SK-N-SH treated with all-trans-retinoic acid at 6 μM for 48 hours (cell line): ENCODE results near the gene NRXN2.

Source experiments
- ATAC-seq: fragments of 200-7000 bp; cut with Tn5 transposase; 3 replicates; pipeline ENCODE4 v1.9.1; 2020; ENCODE audit warnings: mild to moderate bottlenecking, moderate library complexity
- BACH2 ChIP-seq: fragments of 250-450 bp; sonication (Bioruptor Pico); IDR thresholded peaks from 2 replicates; pipeline ENCODE4 v1.9.0; 2021; ENCODE audit warnings: mild to moderate bottlenecking, borderline replicate concordance
- CSDC2 ChIP-seq: fragments of 250-450 bp; sonication (Bioruptor Pico); IDR thresholded peaks from 2 replicates; pipeline ENCODE4 v1.5.0; 2020; ENCODE audit warnings: mild to moderate bottlenecking, moderate library complexity
- GLIS3 ChIP-seq: fragments of 250-450 bp; sonication (Bioruptor Pico); IDR thresholded peaks from 2 replicates; pipeline ENCODE4 v1.5.0; 2020; ENCODE audit warnings: mild to moderate bottlenecking, moderate library complexity
- ISL1 ChIP-seq: fragments of 250-450 bp; sonication (Bioruptor Pico); IDR thresholded peaks from 2 replicates; pipeline ENCODE4 v2.1.2; 2022; ENCODE audit warnings: mild to moderate bottlenecking, moderate library complexity
- OSR1 ChIP-seq: fragments of 250-450 bp; sonication (Bioruptor Pico); IDR thresholded peaks from 2 replicates; pipeline ENCODE4 v1.8.0; 2022; ENCODE audit warnings: moderate library complexity, mild to moderate bottlenecking, inconsistent platforms
- PATZ1 ChIP-seq: fragments of 250-450 bp; sonication (Bioruptor Pico); IDR thresholded peaks from 2 replicates; pipeline ENCODE4 v1.8.0; 2020; ENCODE audit warnings: mild to moderate bottlenecking, moderate library complexity, borderline replicate concordance
- POU6F1 ChIP-seq: fragments of 250-450 bp; sonication (Bioruptor Pico); IDR thresholded peaks from 2 replicates; pipeline ENCODE4 v1.8.0; 2021; ENCODE audit warnings: low read depth, mild to moderate bottlenecking, moderate library complexity, borderline replicate concordance
- PPARA ChIP-seq: fragments of 250-450 bp; sonication (Bioruptor Pico); IDR thresholded peaks from 2 replicates; pipeline ENCODE4 v1.5.0; 2020; ENCODE audit warnings: mild to moderate bottlenecking, borderline replicate concordance
- RARB ChIP-seq: fragments of 250-450 bp; sonication (Bioruptor Pico); IDR thresholded peaks from 2 replicates; pipeline ENCODE4 v1.8.0; 2021; ENCODE audit warnings: mild to moderate bottlenecking, moderate library complexity
- SNAI2 ChIP-seq: fragments of 250-450 bp; sonication (Bioruptor Pico); IDR thresholded peaks from 2 replicates; pipeline ENCODE4 v1.5.0; 2020; ENCODE audit warnings: mild to moderate bottlenecking, moderate library complexity
- TCF4 ChIP-seq: fragments of 250-450 bp; sonication (Bioruptor Pico); IDR thresholded peaks from 2 replicates; pipeline ENCODE4 v1.8.0; 2021; ENCODE audit warnings: mild to moderate bottlenecking, moderate library complexity, borderline replicate concordance
- TOX ChIP-seq: fragments of 250-450 bp; sonication (Bioruptor Pico); IDR thresholded peaks from 2 replicates; pipeline ENCODE4 v1.8.0; 2021; ENCODE audit warnings: mild to moderate bottlenecking, moderate library complexity, borderline replicate concordance
- TSHZ2 ChIP-seq: fragments of 250-450 bp; sonication (Bioruptor Pico); IDR thresholded peaks from 2 replicates; pipeline ENCODE4 v1.5.0; 2020; ENCODE audit warnings: mild to moderate bottlenecking, moderate library complexity
- ZC3H10 ChIP-seq: fragments of 250-450 bp; sonication (Bioruptor Pico); IDR thresholded peaks from 2 replicates; pipeline ENCODE4 v1.5.1; 2021; ENCODE audit warnings: mild to moderate bottlenecking, moderate library complexity
- ZNF565 ChIP-seq: fragments of 450-650 bp; formaldehyde crosslinking; conservative IDR thresholded peaks from 2 replicates; pipeline ENCODE4 v1.5.0; 2020; ENCODE audit warnings: low read depth, mild to moderate bottlenecking, moderate library complexity
- ZNF70 ChIP-seq: fragments of 450-650 bp; formaldehyde crosslinking; IDR thresholded peaks from 2 replicates; pipeline ENCODE4 v1.5.0; 2020; ENCODE audit warnings: mild to moderate bottlenecking, moderate library complexity
- ZNF8 ChIP-seq: fragments of 450-650 bp; formaldehyde crosslinking; IDR thresholded peaks from 2 replicates; pipeline ENCODE4 v1.5.0; 2020; ENCODE audit warnings: mild to moderate bottlenecking, moderate library complexity

Gene NRXN2

GRCh38 chr11:64769283-64769682 lies 46.3 kb upstream of the NRXN2 start:
- ATAC-seq: no peak
- TF ChIP-seq ZNF70 (no peak), CSDC2 (CRISPR knock-in tag) (no peak), RARB (CRISPR knock-in tag) (no peak), SNAI2 (CRISPR knock-in tag) (no peak), ZNF8 (CRISPR knock-in tag) (no peak)

- ATAC-seq: peak; percentile 5; the same call in 1 of the 3 replicates
Measured at GRCh38 chr11:64768300-64768694, 45.3 kb upstream of the NRXN2 start.

GRCh38 chr11:64767344-64768299 lies 44.6 kb upstream of the NRXN2 start:
- ATAC-seq: peak; percentile 63
- no peak for TF ChIP-seq TSHZ2 (CRISPR knock-in tag)

More at GRCh38 chr11:64768300-64768694, 45.3 kb upstream of the NRXN2 start:
- TF ChIP-seq PPARA (CRISPR knock-in tag): no peak
- no peak for TF ChIP-seq ZC3H10
- TF ChIP-seq TCF4 (CRISPR knock-in tag): no peak
- no peak for TF ChIP-seq ZNF70
- TF ChIP-seq PATZ1 (CRISPR knock-in tag): no peak
- no peak for TF ChIP-seq POU6F1
- no peak for TF ChIP-seq GLIS3
- no peak for TF ChIP-seq CSDC2 (CRISPR knock-in tag)
- TF ChIP-seq OSR1: no peak
- TF ChIP-seq ZNF8 (CRISPR knock-in tag): no peak
- no peak for TF ChIP-seq ISL1
- TF ChIP-seq ZNF565 (CRISPR knock-in tag): no peak
- TF ChIP-seq BACH2: no peak
- TF ChIP-seq TSHZ2 (CRISPR knock-in tag): no peak
- no peak for TF ChIP-seq SNAI2 (CRISPR knock-in tag)

GRCh38 chr11:64766881-64767280 lies 43.9 kb upstream of the NRXN2 start:
- no peak for TF ChIP-seq PATZ1 (CRISPR knock-in tag)
- no peak for TF ChIP-seq TOX (CRISPR knock-in tag)
- no peak for TF ChIP-seq ZNF70
- TF ChIP-seq TSHZ2 (CRISPR knock-in tag): no peak
- TF ChIP-seq CSDC2 (CRISPR knock-in tag): no peak
- ATAC-seq: no peak
